HCT116 (cell line): ENCODE results near the gene RASSF7. TPM values are rescaled to one million over a fixed set of nuclear protein-coding genes. Genes with fewer than 3 reads are reported as not detected.
A peak's percentile ranks its signal among the peaks of the same experiment; 100 is the strongest.

Experiments
- ATAC-seq: fragments of 200-7000 bp; cut with Tn5 transposase; 2 replicates; pipeline ENCODE4 v1.9.1; 2020; ENCODE audit warnings: mild to moderate bottlenecking, moderate library complexity
- BruUV-seq: library from RNA; stranded (reverse); fragments of 400-500 nt; replicated peaks from 2 replicates; lab custom pipeline; 2021; lab: Mats Ljungman, UMichigan
- CTCF ChIA-PET: fragments of 300-600 bp; sonication (Branson Sonifier 250); formaldehyde crosslinking; loops from one replicate; lab custom pipeline; 2021; ENCODE audit warnings: antibody characterized with exemption; lab: Charles Lee
- POLR2A ChIA-PET: fragments of 300-600, 350-600 bp; sonication (Branson Sonifier 250); formaldehyde crosslinking; loops from one replicate; lab custom pipeline; 2021; ENCODE audit warnings: antibody characterized with exemption; lab: Charles Lee
- RAD21 ChIA-PET, 2 experiments: fragments of 300-600 bp; sonication (Branson Sonifier 250); formaldehyde crosslinking; loops; one replicate each; lab custom pipeline; 2023; ENCODE audit warnings: low total read pairs in 2 of 2; ENCODE audit not compliant: uncharacterized antibody in 2 of 2, unreplicated experiment in 2 of 2, low non-redundant PET in 1 of 2; lab: Charles Lee
- DNase-seq: peaks from one replicate; pipeline ENCODE4 v3.0.0-alpha.2; 2010; ENCODE audit warnings: low read depth, low spot score
- H2AFZ ChIP-seq: fragments of 200-600 bp; shearing (Covaris generic), sonication (generic); 2 replicates; pipeline ENCODE4 v1.6.1; 2017; ENCODE audit warnings: low read depth, mixed run types, mixed read lengths, antibody characterized with exemption, low read length; ENCODE audit not compliant: poor library complexity, severe bottlenecking
- H3K27ac ChIP-seq: 2 replicates; pipeline ENCODE4 v1.5.1; 2012; ENCODE audit warnings: low read depth, low read length
- H3K27me3 ChIP-seq: fragments of 200-600 bp; sonication (generic); 2 replicates; pipeline ENCODE4 v1.6.1; 2016; ENCODE audit warnings: mixed run types, low read length, mixed read lengths; ENCODE audit not compliant: insufficient read depth
- H3K36me3 ChIP-seq, 2 experiments: fragments of 200-500 bp in 1 of 2; fragments of 200-600 bp in 1 of 2; sonication (Bioruptor generic) in 1 of 2; sonication (generic) in 1 of 2; 2 replicates each; pipeline versions ENCODE4 v1.5.1 to v1.6.1; 2014 to 2016; ENCODE audit warnings: low read length in 2 of 2, inconsistent platforms in 1 of 2, mixed read lengths in 1 of 2, mixed run types in 1 of 2; ENCODE audit not compliant: insufficient read depth in 2 of 2, control insufficient read depth in 1 of 2
- H3K4me1 ChIP-seq, 2 experiments: fragments of 200-600 bp in 1 of 2; sonication (generic) in 1 of 2; 2 replicates each; pipeline versions ENCODE4 v1.5.1 to v1.6.1; 2012 to 2017; ENCODE audit warnings: low read length in 2 of 2, inconsistent platforms in 1 of 2, mild to moderate bottlenecking in 1 of 2, mixed read lengths in 1 of 2, mixed run types in 1 of 2, moderate library complexity in 1 of 2; ENCODE audit not compliant: insufficient read depth in 2 of 2, control insufficient read depth in 1 of 2
- H3K4me2 ChIP-seq: fragments of 200-600 bp; sonication (generic); 2 replicates; pipeline ENCODE4 v1.6.1; 2017; ENCODE audit warnings: mixed run types, low read length, mixed read lengths
- H3K4me3 ChIP-seq, 2 experiments: fragments of 200-600 bp in 1 of 2; sonication (generic) in 1 of 2; replicated peaks in 1 of 2; 2 replicates each; pipeline ENCODE4 v1.5.1; 2011 to 2016; ENCODE audit warnings: low read length in 2 of 2, control low read depth in 1 of 2, low read depth in 1 of 2, mild to moderate bottlenecking in 1 of 2, mixed read lengths in 1 of 2, mixed run types in 1 of 2
- H3K79me2 ChIP-seq: fragments of 200-600 bp; sonication (generic); 2 replicates; pipeline ENCODE4 v1.6.1; 2017; ENCODE audit warnings: mild to moderate bottlenecking, mixed run types, low read length, moderate library complexity, mixed read lengths; ENCODE audit not compliant: insufficient read depth
- H3K9ac ChIP-seq: fragments of 200-600 bp; sonication (generic); 2 replicates; pipeline ENCODE4 v1.6.1; 2016; ENCODE audit warnings: low read length, mixed read lengths
- H3K9me2 ChIP-seq: fragments of 200-600 bp; sonication (generic), shearing (Covaris generic); 2 replicates; pipeline ENCODE4 v1.6.1; 2017; ENCODE audit warnings: mixed run types, mild to moderate bottlenecking, moderate library complexity; ENCODE audit not compliant: insufficient read depth
- H3K9me3 ChIP-seq, 2 experiments: fragments of 200-500 bp in 1 of 2; fragments of 200-600 bp in 1 of 2; sonication (Bioruptor generic) in 1 of 2; sonication (generic) in 1 of 2; 2 replicates each; pipeline ENCODE4 v1.6.1; 2014 to 2017; ENCODE audit warnings: low read length in 2 of 2, mixed read lengths in 2 of 2, inconsistent platforms in 1 of 2, low read depth in 1 of 2, mild to moderate bottlenecking in 1 of 2, mixed run types in 1 of 2, moderate library complexity in 1 of 2; ENCODE audit not compliant: control insufficient read depth in 1 of 2, insufficient read depth in 1 of 2
- H4K20me1 ChIP-seq: fragments of 200-600 bp; sonication (generic), shearing (Covaris generic); 2 replicates; pipeline ENCODE4 v1.6.1; 2017; ENCODE audit warnings: mixed run types, mild to moderate bottlenecking, moderate library complexity; ENCODE audit not compliant: insufficient read depth
- EGR1 ChIP-seq: IDR thresholded peaks from 2 replicates; pipeline ENCODE4 v1.6.1; 2012; ENCODE audit warnings: low read depth
- EZH2 ChIP-seq: fragments of 200-600 bp; sonication (generic); IDR thresholded peaks from 2 replicates; pipeline ENCODE4 v1.6.1; 2017; ENCODE audit warnings: antibody characterized with exemption, mixed run types
- EZH2phosphoT487 ChIP-seq: fragments of 200-600 bp; IDR thresholded peaks from 2 replicates; pipeline ENCODE4 v1.6.1; 2018; ENCODE audit warnings: antibody characterized with exemption, borderline replicate concordance
- FOSL1 ChIP-seq: IDR thresholded peaks from 2 replicates; pipeline ENCODE4 v1.6.1; 2012; ENCODE audit warnings: low read depth
- JUND ChIP-seq: IDR thresholded peaks from 2 replicates; pipeline ENCODE4 v1.6.1; 2012
- MAX ChIP-seq: IDR thresholded peaks from 2 replicates; pipeline ENCODE4 v1.6.1; 2012
- REST ChIP-seq: IDR thresholded peaks from 2 replicates; pipeline ENCODE4 v1.6.1; 2012; ENCODE audit warnings: low read depth
- SIN3A ChIP-seq: IDR thresholded peaks from 2 replicates; pipeline ENCODE4 v1.6.1; 2012; ENCODE audit warnings: low read depth
- SP1 ChIP-seq: IDR thresholded peaks from 2 replicates; pipeline ENCODE4 v1.6.1; 2012; ENCODE audit warnings: low read depth
- TCF7L2 ChIP-seq: IDR thresholded peaks from 2 replicates; pipeline ENCODE4 v1.7.0; 2011; ENCODE audit warnings: borderline replicate concordance, inconsistent platforms; ENCODE audit not compliant: insufficient read depth, insufficient read length; ENCODE audit errors: extremely low read depth
- YY1 ChIP-seq: IDR thresholded peaks from 2 replicates; pipeline ENCODE4 v1.6.1; 2011; ENCODE audit warnings: low read length, low read depth, moderate library complexity, mild to moderate bottlenecking; ENCODE audit not compliant: insufficient replicate concordance; ENCODE audit errors: extremely low read depth
- ZFX ChIP-seq: fragments of 450-650 bp; IDR thresholded peaks from 2 replicates; pipeline ENCODE4 v1.6.1; 2017
- ZNF274 ChIP-seq: fragments of 200-500 bp; sonication (Bioruptor generic); IDR thresholded peaks from 2 replicates; pipeline ENCODE4 v1.6.1; 2014; ENCODE audit warnings: mild to moderate bottlenecking, low read depth, low read length, inconsistent platforms
- intact Hi-C: fragments of 100-400 bp; cut with micrococcal nuclease; formaldehyde crosslinking; loops from 2 replicates; pipeline ENCODE4 v1.10.0; 2022
- total RNA-seq: library from RNA; stranded (reverse); gene quantifications from one replicate; pipeline ENCODE4 v1.2.1, GENCODE V29; 2021; ENCODE audit not compliant: unreplicated experiment

The RASSF7 gene
- total RNA-seq, 1 experiment from 2014 or later = 35.9 TPM

GRCh38 chr11:606245-606644, 45.5 kb downstream of the RASSF7 start:
- Histone ChIP-seq H3K27ac (no peak overlapping the region; the same call in 1 of the 2 replicates), H3K27me3 (no peaks in the 10 kb centered on the region), H3K9me3 (no peaks in the 10 kb centered on the region), H3K79me2 (peaks cover 29% of the 10 kb centered on the region; the same call in 1 of the 2 replicates), H4K20me1 (no peaks in the 10 kb centered on the region), H3K9ac (no peak overlapping the region), H3K4me2 (no peak overlapping the region), H3K4me3 (no peak overlapping the region), H2AFZ (no peak overlapping the region), H3K36me3 (peaks cover 50 to 58% of the 10 kb centered on the region in 2 experiments; a peak in 3 of 4 replicates), H3K9me2 (no peaks in the 10 kb centered on the region), H3K4me1 (no peaks in the 10 kb centered on the region)
- intact Hi-C loops = no loop called here
- ChIA-PET CTCF (no interaction called here), RAD21 (no interaction called here), POLR2A (no interaction called here)
- no TSS peak for BruUV-seq
- ATAC-seq (peak; percentile 29; the same call in 1 of the 2 replicates), DNase-seq (no peak)
- TF ChIP-seq MAX (no peak), FOSL1 (no peak), SIN3A (no peak), TCF7L2 (no peak), JUND (no peak), ZFX (no peak), ZNF274 (no peak), REST (no peak), SP1 (no peak), EGR1 (no peak), EZH2phosphoT487 (no peak), EZH2 (no peak), YY1 (no peak)
